OCI-LY1 (cell line): Measurements from ENCODE around the gene MAPRE3.

Experiments used
- H2AFZ ChIP-seq: fragments of 200-600 bp; sonication (generic), shearing (Covaris generic); 2 replicates; pipeline ENCODE4 v1.6.0; 2014; ENCODE audit warnings: antibody characterized with exemption, mild to moderate bottlenecking, low read length
- H3F3A ChIP-seq: fragments of 200-600 bp; sonication (generic), shearing (Covaris generic); 2 replicates; pipeline ENCODE4 v1.6.0; 2014; ENCODE audit warnings: mild to moderate bottlenecking, antibody characterized with exemption, low read length, moderate library complexity; ENCODE audit not compliant: insufficient read depth
- H3K27ac ChIP-seq: fragments of 200-600 bp; sonication (generic); 2 replicates; pipeline ENCODE4 v1.5.1; 2014; ENCODE audit warnings: low read length, mixed run types, mild to moderate bottlenecking, low read depth; ENCODE audit not compliant: poor library complexity, severe bottlenecking
- H3K27me3 ChIP-seq: fragments of 200-600 bp; sonication (generic); 2 replicates; pipeline ENCODE4 v1.6.0; 2014; ENCODE audit warnings: antibody characterized with exemption, mild to moderate bottlenecking, low read length, moderate library complexity; ENCODE audit not compliant: insufficient read depth
- H3K36me3 ChIP-seq: fragments of 200-600 bp; sonication (generic); 2 replicates; pipeline ENCODE4 v1.6.1; 2014; ENCODE audit warnings: mild to moderate bottlenecking, antibody characterized with exemption, low read length, moderate library complexity, mixed read lengths; ENCODE audit not compliant: insufficient read depth
- H3K4me1 ChIP-seq: fragments of 200-600 bp; sonication (generic); 2 replicates; pipeline ENCODE4 v1.5.1; 2014; ENCODE audit warnings: mild to moderate bottlenecking, low read length, moderate library complexity; ENCODE audit not compliant: insufficient read depth, severe bottlenecking
- H3K4me2 ChIP-seq: fragments of 200-600 bp; sonication (generic), shearing (Covaris generic); 2 replicates; pipeline ENCODE4 v1.6.1; 2014; ENCODE audit warnings: low read length
- H3K4me3 ChIP-seq: fragments of 200-600 bp; sonication (generic); 2 replicates; pipeline ENCODE4 v1.5.1; 2014; ENCODE audit warnings: low read length, low read depth, mild to moderate bottlenecking, mixed read lengths; ENCODE audit not compliant: poor library complexity, severe bottlenecking
- H3K79me2 ChIP-seq: fragments of 200-600 bp; shearing (Covaris generic); 2 replicates; pipeline ENCODE4 v1.6.1; 2016; ENCODE audit warnings: mixed run types, low read length, mixed read lengths; ENCODE audit not compliant: insufficient read depth
- H3K9ac ChIP-seq: fragments of 200-600 bp; sonication (generic), shearing (Covaris generic); 2 replicates; pipeline ENCODE4 v1.6.1; 2014; ENCODE audit warnings: mild to moderate bottlenecking, low read length, mixed read lengths
- H3K9me2 ChIP-seq: fragments of 200-600 bp; sonication (generic), shearing (Covaris generic); 2 replicates; pipeline ENCODE4 v1.6.1; 2014; ENCODE audit warnings: low read depth, mild to moderate bottlenecking, low read length, mixed read lengths
- H3K9me3 ChIP-seq: fragments of 200-600 bp; shearing (Covaris generic); 2 replicates; pipeline ENCODE4 v1.6.1; 2014; ENCODE audit warnings: low read length, mixed read lengths
- H4K20me1 ChIP-seq: fragments of 200-600 bp; sonication (generic), shearing (Covaris generic); 2 replicates; pipeline ENCODE4 v1.6.0; 2016; ENCODE audit warnings: mild to moderate bottlenecking, low read length; ENCODE audit not compliant: insufficient read depth
- EZH2 ChIP-seq: fragments of 200-600 bp; sonication (generic), shearing (Covaris generic); IDR thresholded peaks from 2 replicates; pipeline ENCODE4 v1.8.0; 2017; ENCODE audit warnings: borderline replicate concordance, mixed run types, mild to moderate bottlenecking, antibody characterized with exemption, low read length, moderate library complexity, mixed read lengths
- TF ChIP-seq, protein P1 (sequence below): fragments of 200-600 bp; sonication (generic), shearing (Covaris generic); IDR thresholded peaks from 2 replicates; pipeline ENCODE4 v1.5.1; 2017; ENCODE audit warnings: mild to moderate bottlenecking, antibody characterized with exemption, low read length, moderate library complexity, mixed read lengths

Gene MAPRE3

DNA sequence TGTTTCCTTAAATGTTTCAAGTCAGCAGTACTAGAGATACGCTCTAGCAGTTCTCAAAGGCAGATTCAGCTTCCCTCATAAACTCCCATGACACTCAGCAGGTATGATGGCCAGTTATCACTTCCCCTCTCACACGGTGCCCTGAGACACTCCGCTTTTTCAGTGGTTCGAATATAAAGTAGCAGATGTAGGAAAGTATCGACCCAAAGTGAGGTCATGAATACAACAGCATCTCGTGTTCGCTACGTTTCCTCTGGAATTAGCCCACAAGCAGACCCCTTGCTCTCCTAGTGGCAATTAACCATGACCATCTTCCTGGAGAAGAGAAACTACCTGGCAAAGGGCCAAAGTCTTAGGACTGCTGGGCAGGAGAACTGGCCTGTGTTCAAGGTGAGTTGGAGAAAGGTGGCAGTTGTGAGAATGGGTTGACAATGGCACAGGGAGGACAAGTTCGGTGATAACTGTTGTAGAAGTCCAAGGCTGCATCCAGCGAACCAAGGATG, 71.8 kb downstream of the MAPRE3 start:
- Histone ChIP-seq H3K27me3 (no peaks in the 10 kb centered on the region), H2AFZ (no peak overlapping the region), H3K9me2 (no peaks in the 10 kb centered on the region), H3K27ac (peak overlapping the region; percentile 45), H3K4me3 (no peak overlapping the region), H3K4me2 (no peak overlapping the region), H3K9me3 (no peaks in the 10 kb centered on the region), H3F3A (no peaks in the 10 kb centered on the region), H3K36me3 (peaks cover 55% of the 10 kb centered on the region), H4K20me1 (no peaks in the 10 kb centered on the region), H3K9ac (no peak overlapping the region), H3K4me1 (peaks cover 12% of the 10 kb centered on the region), H3K79me2 (no peaks in the 10 kb centered on the region)
- TF ChIP-seq EZH2: no peak
- TF ChIP-seq, protein P1, sequence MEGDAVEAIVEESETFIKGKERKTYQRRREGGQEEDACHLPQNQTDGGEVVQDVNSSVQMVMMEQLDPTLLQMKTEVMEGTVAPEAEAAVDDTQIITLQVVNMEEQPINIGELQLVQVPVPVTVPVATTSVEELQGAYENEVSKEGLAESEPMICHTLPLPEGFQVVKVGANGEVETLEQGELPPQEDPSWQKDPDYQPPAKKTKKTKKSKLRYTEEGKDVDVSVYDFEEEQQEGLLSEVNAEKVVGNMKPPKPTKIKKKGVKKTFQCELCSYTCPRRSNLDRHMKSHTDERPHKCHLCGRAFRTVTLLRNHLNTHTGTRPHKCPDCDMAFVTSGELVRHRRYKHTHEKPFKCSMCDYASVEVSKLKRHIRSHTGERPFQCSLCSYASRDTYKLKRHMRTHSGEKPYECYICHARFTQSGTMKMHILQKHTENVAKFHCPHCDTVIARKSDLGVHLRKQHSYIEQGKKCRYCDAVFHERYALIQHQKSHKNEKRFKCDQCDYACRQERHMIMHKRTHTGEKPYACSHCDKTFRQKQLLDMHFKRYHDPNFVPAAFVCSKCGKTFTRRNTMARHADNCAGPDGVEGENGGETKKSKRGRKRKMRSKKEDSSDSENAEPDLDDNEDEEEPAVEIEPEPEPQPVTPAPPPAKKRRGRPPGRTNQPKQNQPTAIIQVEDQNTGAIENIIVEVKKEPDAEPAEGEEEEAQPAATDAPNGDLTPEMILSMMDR: no peak

DNA sequence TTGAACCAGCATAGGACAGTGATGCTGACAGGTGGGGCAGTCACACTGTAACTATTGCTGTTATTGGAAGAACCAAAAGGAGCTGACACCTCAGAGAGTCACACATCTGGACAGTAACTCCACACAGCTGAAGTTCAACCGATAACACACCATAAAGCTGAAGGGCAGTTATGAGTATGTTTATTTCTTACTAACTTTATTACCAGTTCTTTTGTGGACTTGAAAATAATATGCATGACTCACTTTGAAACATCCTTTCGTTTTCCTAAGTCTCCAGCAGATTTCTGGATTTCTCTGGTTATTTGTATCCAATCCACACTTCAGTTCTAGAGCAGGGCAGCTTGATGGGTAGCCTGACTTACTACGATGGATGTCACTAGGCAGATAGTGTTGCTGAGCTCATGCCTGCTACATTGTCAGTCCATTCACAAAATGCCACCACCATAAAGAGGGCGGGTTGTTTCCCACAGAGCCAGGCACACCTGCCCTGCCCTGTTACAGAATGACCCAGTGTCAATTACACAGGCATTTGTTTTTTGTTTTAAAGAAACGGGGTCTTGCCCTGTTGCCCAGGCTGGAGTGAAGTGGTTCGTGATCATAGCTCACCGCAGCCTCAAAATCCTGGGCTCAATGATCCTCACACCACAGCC, 72.7 kb downstream of the MAPRE3 start:
- H3K27ac ChIP-seq: no peak overlapping the region

DNA sequence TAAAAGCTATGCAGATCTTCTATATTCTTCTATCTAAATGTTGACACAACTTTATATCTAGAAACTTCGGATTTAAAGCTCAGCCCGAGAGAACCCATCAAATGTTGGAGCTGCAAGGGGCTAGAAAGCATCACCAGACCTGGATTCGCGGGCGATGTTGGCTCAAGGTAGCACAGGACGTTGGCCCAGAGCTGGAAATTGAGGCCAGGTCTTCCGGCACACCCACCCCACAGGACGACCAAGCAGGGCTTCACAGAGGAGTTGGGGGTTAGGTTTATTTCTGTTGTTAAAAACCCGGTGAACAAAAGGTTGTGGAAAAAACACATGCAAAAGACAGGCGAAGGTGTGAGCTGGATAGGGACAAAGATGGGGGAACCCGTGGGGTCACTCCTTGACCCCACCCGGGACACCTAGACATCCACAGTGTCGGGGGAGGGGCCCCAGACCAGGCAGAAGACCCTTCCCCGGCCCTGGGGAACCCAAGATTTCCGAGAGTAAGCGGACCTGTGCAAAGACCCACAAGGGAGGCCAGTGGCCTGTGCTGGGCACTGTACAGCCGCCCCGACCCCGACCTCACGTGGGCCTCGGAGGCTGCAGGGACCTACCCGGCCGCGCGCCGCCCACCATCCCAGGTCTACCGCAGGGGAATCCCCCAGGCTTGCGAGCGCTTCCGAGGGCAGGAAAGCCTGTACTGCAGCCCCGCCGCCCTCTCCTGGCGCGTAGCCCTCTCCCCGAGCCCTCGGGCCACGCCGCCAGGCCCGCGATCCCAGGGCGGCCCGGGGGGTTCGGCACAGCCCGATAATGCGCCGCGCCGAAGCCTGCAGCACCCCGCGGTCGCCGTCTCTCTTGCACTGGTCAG, 79.2 kb downstream of the MAPRE3 start:
- Histone ChIP-seq H2AFZ (0 out of 2 replicates have a peak overlapping the region, but pooled peaks have one; percentile 36), H3K79me2 (no peaks in the 10 kb centered on the region), H3K9me2 (no peaks in the 10 kb centered on the region), H3K9ac (peak overlapping the region; percentile 70), H4K20me1 (no peaks in the 10 kb centered on the region), H3K27ac (peak overlapping the region; percentile 43), H3K9me3 (no peaks in the 10 kb centered on the region), H3K4me3 (peak overlapping the region; percentile 98), H3K36me3 (peaks cover 13% of the 10 kb centered on the region; the same call in 1 of the 2 replicates), H3K27me3 (no peaks in the 10 kb centered on the region), H3K4me1 (peaks cover 17% of the 10 kb centered on the region), H3K4me2 (peak overlapping the region; percentile 97), H3F3A (no peaks in the 10 kb centered on the region)
- TF ChIP-seq, protein P1: no peak
- TF ChIP-seq EZH2: no peak

More for the DNA sequence above, 72.7 kb downstream of the MAPRE3 start:
- H2AFZ ChIP-seq: no peak overlapping the region
- H3K79me2 ChIP-seq: no peaks in the 10 kb centered on the region
- H3K27me3 ChIP-seq: no peaks in the 10 kb centered on the region
- no peak overlapping the region for H3K4me3 ChIP-seq
- no peak overlapping the region for H3K9ac ChIP-seq
- no peaks in the 10 kb centered on the region for H3F3A ChIP-seq
- no peaks in the 10 kb centered on the region for H3K9me3 ChIP-seq
- peaks cover 46% of the 10 kb centered on the region for H3K36me3 ChIP-seq
- no peaks in the 10 kb centered on the region for H4K20me1 ChIP-seq
- no peak overlapping the region for H3K4me2 ChIP-seq
- peaks cover 12% of the 10 kb centered on the region for H3K4me1 ChIP-seq
- no peaks in the 10 kb centered on the region for H3K9me2 ChIP-seq
- TF ChIP-seq EZH2: no peak
- TF ChIP-seq, protein P1: no peak
